Spinal cord (tissue), 10 donors: ENCODE measurements around the gene LY86. TPM values are rescaled to one million over a fixed set of nuclear protein-coding genes. Genes with fewer than 3 reads are reported as not detected.

Source experiments
- DNase-seq, 6 donors: peaks; one replicate each; pipeline versions ENCODE4 v3.0.0 to v3.0.0-alpha.2; 2013 to 2015; ENCODE audit warnings: low spot score in 6 of 6, low read depth in 4 of 6
- H3K27ac ChIP-seq: one replicate; pipeline ENCODE4 v1.5.1; 2013; ENCODE audit warnings: low read depth, low read length, control low read depth
- H3K27me3 ChIP-seq: one replicate; pipeline ENCODE4 v1.6.1; 2013; ENCODE audit warnings: low read length; ENCODE audit not compliant: control insufficient read depth, insufficient read depth
- H3K36me3 ChIP-seq: one replicate; pipeline ENCODE4 v1.6.1; 2013; ENCODE audit warnings: low read length; ENCODE audit not compliant: control insufficient read depth, insufficient read depth
- H3K4me1 ChIP-seq: one replicate; pipeline ENCODE4 v1.6.1; 2013; ENCODE audit warnings: low read length; ENCODE audit not compliant: control insufficient read depth, insufficient read depth
- H3K4me3 ChIP-seq: one replicate; pipeline ENCODE4 v1.5.1; 2013; ENCODE audit warnings: low read depth, low read length, control low read depth
- H3K9me3 ChIP-seq: one replicate; pipeline ENCODE4 v1.6.1; 2013; ENCODE audit warnings: low read length; ENCODE audit not compliant: control insufficient read depth, insufficient read depth
- WGBS: methylation state at CpG from one replicate; pipeline ENCODE4 v1.1.5; 2013; ENCODE audit warnings: missing lambda C conversion rate; ENCODE audit not compliant: insufficient coverage; 5-methylcytosine and 5-hydroxymethylcytosine counted together
- polyA plus RNA-seq, 2 donors: library from polyadenylated mRNA; unstranded; fragments of 120-200 nt; gene quantifications; one replicate each; pipeline ENCODE4 v1.2.1, GENCODE V29; 2013; ENCODE audit not compliant: insufficient read length in 2 of 2
- total RNA-seq, 2 donors: library from RNA; depleted of rRNA in 1 of 2; stranded (reverse); fragments of 120-200 nt in 1 of 2; fragments of >200 nt in 1 of 2; gene quantifications; one replicate each; pipeline versions ENCODE4 v1.2.3 to v1.2.4, GENCODE V29; 2013 to 2014
- donor health status: healthy.

Gene LY86
- total and polyA plus RNA-seq, 4 donors: 5.9 to 14.5 (median 7.5) TPM

- Histone ChIP-seq H3K4me1 (no peaks in the 10 kb centered on the region), H3K9me3 (no peaks in the 10 kb centered on the region), H3K4me3 (no peak overlapping the region), H3K27me3 (no peaks in the 10 kb centered on the region), H3K27ac (no peak overlapping the region), H3K36me3 (no peaks in the 10 kb centered on the region)
- WGBS: 76% methylated on average over 2 of the region's 2 CpGs
- DNase-seq: peak in 1 of 6 donors; percentile 59
Measured at GRCh38 chr6:6631534-6632276, 43.2 kb downstream of the LY86 start.

DNA sequence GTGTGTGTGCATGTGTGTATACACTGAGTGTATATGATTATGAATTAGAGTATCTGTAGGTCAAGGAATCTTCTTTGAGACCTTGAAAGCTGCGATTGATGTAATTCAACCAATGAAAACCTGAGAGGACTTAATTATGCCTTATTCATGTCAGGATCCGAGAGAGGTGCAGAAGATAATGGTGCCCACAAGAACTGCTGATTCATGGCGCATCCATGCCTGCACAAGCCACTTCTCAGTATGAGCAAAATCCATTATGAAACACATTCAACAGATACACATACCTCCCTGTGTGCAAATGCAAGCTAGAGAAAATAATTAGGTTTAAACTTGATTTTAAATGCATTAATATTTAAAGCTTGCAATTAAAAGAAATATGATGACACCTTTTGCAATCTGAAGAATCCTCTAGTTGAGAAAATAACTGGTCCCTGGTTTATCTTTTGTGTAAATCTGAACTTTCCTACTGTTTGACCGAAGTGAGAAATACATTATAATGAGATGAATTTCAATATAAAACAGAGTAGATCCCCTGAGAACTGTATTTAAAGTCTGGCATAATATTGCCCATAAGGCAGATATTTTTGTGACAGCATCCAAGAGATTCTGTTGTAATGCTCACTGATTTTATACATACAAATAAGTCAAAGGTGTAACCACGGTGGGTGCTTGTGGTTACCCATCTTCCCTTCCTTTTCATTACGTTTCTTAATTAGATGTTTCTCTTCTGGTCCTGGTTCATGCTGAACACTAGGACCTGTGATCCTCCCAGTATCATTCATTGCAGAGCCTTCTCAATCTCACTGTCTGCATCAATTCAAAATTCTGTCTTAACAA is 45.6 kb downstream of the LY86 start:
- DNase-seq: peak in 1 of 6 donors; percentile 70
- Histone ChIP-seq H3K9me3 (no peaks in the 10 kb centered on the region), H3K36me3 (no peaks in the 10 kb centered on the region), H3K4me3 (no peak overlapping the region), H3K27me3 (no peaks in the 10 kb centered on the region), H3K4me1 (no peaks in the 10 kb centered on the region), H3K27ac (no peak overlapping the region)
- WGBS: 64% methylated on average over 3 of the region's 6 CpGs

GRCh38 chr6:6634735-6635075 is 46.2 kb downstream of the LY86 start:
- no peaks in the 10 kb centered on the region for H3K9me3 ChIP-seq
- no peak overlapping the region for H3K4me3 ChIP-seq
- H3K4me1 ChIP-seq: no peaks in the 10 kb centered on the region
- no peak overlapping the region for H3K27ac ChIP-seq
- WGBS: 82% methylated on average over 1 of the region's 1 CpG
- H3K27me3 ChIP-seq: no peaks in the 10 kb centered on the region
- peak in 2 of 6 donors; percentile 58 to 74 for DNase-seq
- no peaks in the 10 kb centered on the region for H3K36me3 ChIP-seq

GRCh38 chr6:6635291-6635690 is 46.8 kb downstream of the LY86 start:
- no peaks in the 10 kb centered on the region for H3K4me1 ChIP-seq
- no peak overlapping the region for H3K4me3 ChIP-seq
- no CpG with 5 or more reads among the region's 2 CpGs for WGBS
- DNase-seq: no peak
- no peaks in the 10 kb centered on the region for H3K36me3 ChIP-seq
- H3K9me3 ChIP-seq: no peaks in the 10 kb centered on the region
- no peak overlapping the region for H3K27ac ChIP-seq
- no peaks in the 10 kb centered on the region for H3K27me3 ChIP-seq

- no peak for DNase-seq
- Histone ChIP-seq H3K4me1 (no peaks in the 10 kb centered on the region), H3K36me3 (no peaks in the 10 kb centered on the region), H3K4me3 (no peak overlapping the region), H3K27ac (no peak overlapping the region), H3K9me3 (no peaks in the 10 kb centered on the region), H3K27me3 (no peaks in the 10 kb centered on the region)
- whole genome bisulfite sequencing: 96% methylated on average over 3 of the region's 3 CpGs
Measured at GRCh38 chr6:6635869-6636268, 47.3 kb downstream of the LY86 start.

GRCh38 chr6:6639572-6639971 is 51.1 kb downstream of the LY86 start:
- DNase-seq: no peak
- Histone ChIP-seq H3K4me3 (no peak overlapping the region), H3K9me3 (no peaks in the 10 kb centered on the region), H3K4me1 (peaks cover 4% of the 10 kb centered on the region), H3K36me3 (no peaks in the 10 kb centered on the region), H3K27me3 (no peaks in the 10 kb centered on the region), H3K27ac (no peak overlapping the region)
- 97% methylated on average over 3 of the region's 4 CpGs for WGBS

GRCh38 chr6:6640926-6641325 is 52.4 kb downstream of the LY86 start:
- Histone ChIP-seq H3K27ac (no peak overlapping the region), H3K36me3 (no peaks in the 10 kb centered on the region), H3K4me1 (peaks cover 4% of the 10 kb centered on the region), H3K4me3 (no peak overlapping the region), H3K27me3 (no peaks in the 10 kb centered on the region), H3K9me3 (no peaks in the 10 kb centered on the region)
- no peak for DNase-seq
- WGBS: no CpG with 5 or more reads among the region's 4 CpGs

- Histone ChIP-seq H3K27me3 (no peaks in the 10 kb centered on the region), H3K4me3 (no peak overlapping the region)
- 97% methylated on average over 5 of the region's 8 CpGs for WGBS
Measured at GRCh38 chr6:6643398-6643797, 54.9 kb downstream of the LY86 start.

DNA sequence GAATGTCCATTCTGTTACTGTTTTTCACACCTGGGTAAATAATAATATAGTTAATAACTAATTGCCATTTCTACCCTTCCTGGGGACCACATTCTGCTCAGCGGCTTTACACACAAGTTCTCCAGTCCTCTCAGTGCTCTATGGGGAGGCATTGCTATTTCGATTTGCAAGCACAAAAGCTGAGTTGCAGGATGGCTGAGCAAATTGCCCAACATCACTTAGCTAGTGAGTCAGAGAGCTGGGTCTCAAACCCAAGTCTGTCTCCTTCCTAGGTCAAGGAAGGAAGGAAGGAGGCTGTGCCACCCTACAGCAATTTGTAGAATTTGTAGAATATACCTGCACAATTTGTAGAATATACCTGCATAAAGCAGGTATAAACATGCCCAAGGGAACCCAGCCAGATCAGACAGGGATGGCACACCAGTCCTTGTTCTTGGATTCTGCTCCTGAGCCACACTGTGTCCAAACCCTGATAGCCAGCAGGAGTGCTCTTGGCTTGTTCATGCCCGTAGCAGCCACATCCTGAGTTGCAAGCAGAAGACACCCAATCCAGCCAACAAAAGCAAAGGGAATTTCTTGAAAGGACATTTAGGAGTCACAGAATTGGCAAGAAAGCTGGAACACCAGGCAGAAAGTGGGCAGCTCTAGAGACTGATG is 56.9 kb downstream of the LY86 start:
- Histone ChIP-seq H3K36me3 (no peaks in the 10 kb centered on the region), H3K9me3 (peaks cover 2% of the 10 kb centered on the region), H3K4me1 (peaks cover 4% of the 10 kb centered on the region), H3K27ac (no peak overlapping the region), H3K27me3 (no peaks in the 10 kb centered on the region), H3K4me3 (no peak overlapping the region)
- DNase-seq: peak in 1 of 6 donors; percentile 37
- no CpG with 5 or more reads among the region's 3 CpGs for WGBS

More at GRCh38 chr6:6643398-6643797, 54.9 kb downstream of the LY86 start:
- Histone ChIP-seq H3K4me1 (peaks cover 4% of the 10 kb centered on the region), H3K36me3 (no peaks in the 10 kb centered on the region), H3K27ac (no peak overlapping the region), H3K9me3 (peaks cover 2% of the 10 kb centered on the region)
- DNase-seq: no peak
